Measurements from ENCODE around the gene HTR3A. TPM values are rescaled to one million over a fixed set of nuclear protein-coding genes. Genes with fewer than 3 reads are reported as not detected.

Gene HTR3A
- polyA plus RNA-seq, 1 donor (not counting 4 experiments of a cell fraction or from before 2014, with no cell fraction given), result not detected

DNA sequence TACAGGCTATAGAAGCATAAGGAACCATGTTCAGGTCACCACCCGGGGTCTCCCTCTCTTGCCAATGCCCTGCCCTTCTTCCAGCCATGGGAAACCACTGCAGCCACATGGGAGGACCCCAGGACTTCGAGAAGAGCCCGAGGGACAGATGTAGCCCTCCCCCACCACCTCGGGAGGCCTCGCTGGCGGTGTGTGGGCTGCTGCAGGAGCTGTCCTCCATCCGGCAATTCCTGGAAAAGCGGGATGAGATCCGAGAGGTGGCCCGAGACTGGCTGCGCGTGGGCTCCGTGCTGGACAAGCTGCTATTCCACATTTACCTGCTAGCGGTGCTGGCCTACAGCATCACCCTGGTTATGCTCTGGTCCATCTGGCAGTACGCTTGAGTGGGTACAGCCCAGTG, 14.5 kb downstream of the HTR3A start:
- no peak overlapping the region for H3K9ac ChIP-seq (ENCODE audit: control insufficient read depth, extremely low read depth, insufficient read depth, low read length)
- DNase-seq (ENCODE audit: low read depth, low spot score), result no peak
- H4K20me1 ChIP-seq (ENCODE audit: control insufficient read depth, extremely low read depth, insufficient read depth, low read length), result no peaks in the 10 kb centered on the region
- no peaks in the 10 kb centered on the region for H3K36me3 ChIP-seq (ENCODE audit: control insufficient read depth in 2 of 2, extremely low read depth in 1 of 2, insufficient read depth in 2 of 2, low read length in 2 of 2)
- no peaks in the 10 kb centered on the region for H3K27me3 ChIP-seq (ENCODE audit: control insufficient read depth, extremely low read depth, insufficient read depth, low read length)
- dilution Hi-C loops (cut with MboI; ENCODE audit: extremely low pct_ligation_motif_present, low sequenced_read_pairs), result no loop called here
- TF ChIP-seq EZH2 (IDR thresholded peaks at IDR 0.05; ENCODE audit: low read length), result no peak
- TF ChIP-seq, protein P1, sequence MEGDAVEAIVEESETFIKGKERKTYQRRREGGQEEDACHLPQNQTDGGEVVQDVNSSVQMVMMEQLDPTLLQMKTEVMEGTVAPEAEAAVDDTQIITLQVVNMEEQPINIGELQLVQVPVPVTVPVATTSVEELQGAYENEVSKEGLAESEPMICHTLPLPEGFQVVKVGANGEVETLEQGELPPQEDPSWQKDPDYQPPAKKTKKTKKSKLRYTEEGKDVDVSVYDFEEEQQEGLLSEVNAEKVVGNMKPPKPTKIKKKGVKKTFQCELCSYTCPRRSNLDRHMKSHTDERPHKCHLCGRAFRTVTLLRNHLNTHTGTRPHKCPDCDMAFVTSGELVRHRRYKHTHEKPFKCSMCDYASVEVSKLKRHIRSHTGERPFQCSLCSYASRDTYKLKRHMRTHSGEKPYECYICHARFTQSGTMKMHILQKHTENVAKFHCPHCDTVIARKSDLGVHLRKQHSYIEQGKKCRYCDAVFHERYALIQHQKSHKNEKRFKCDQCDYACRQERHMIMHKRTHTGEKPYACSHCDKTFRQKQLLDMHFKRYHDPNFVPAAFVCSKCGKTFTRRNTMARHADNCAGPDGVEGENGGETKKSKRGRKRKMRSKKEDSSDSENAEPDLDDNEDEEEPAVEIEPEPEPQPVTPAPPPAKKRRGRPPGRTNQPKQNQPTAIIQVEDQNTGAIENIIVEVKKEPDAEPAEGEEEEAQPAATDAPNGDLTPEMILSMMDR (optimal IDR thresholded peaks at IDR 0.05 in 1 of 3, IDR thresholded peaks at IDR 0.05 in 1 of 3, conservative IDR thresholded peaks at IDR 0.05 in 1 of 3; ENCODE audit: extremely low read depth in 1 of 3, insufficient read depth in 2 of 3, low read length in 3 of 3), result no peak
- FAIRE-seq, result no peak
- no peak overlapping the region for H2AFZ ChIP-seq (ENCODE audit: control insufficient read depth, low read length)
- H3K79me2 ChIP-seq (ENCODE audit: control insufficient read depth, insufficient read depth, low read length), result no peaks in the 10 kb centered on the region
- H3K4me1 ChIP-seq (ENCODE audit: control insufficient read depth, extremely low read depth, insufficient read depth, low read length), result no peaks in the 10 kb centered on the region
- no peak overlapping the region for H3K4me3 ChIP-seq (ENCODE audit: control insufficient read depth in 2 of 3, extremely low read depth in 1 of 3, insufficient read depth in 2 of 3, low read depth in 1 of 3, low read length in 3 of 3)
- no peaks in the 10 kb centered on the region for H3K9me3 ChIP-seq (ENCODE audit: control insufficient read depth, low read depth, low read length)
- no peak overlapping the region for H3K27ac ChIP-seq (ENCODE audit: control insufficient read depth, insufficient read depth, low read length)
- no peaks in the 10 kb centered on the region for H3K9me1 ChIP-seq (ENCODE audit: control insufficient read depth, extremely low read depth, insufficient read depth, low read length)
- H3K4me2 ChIP-seq (ENCODE audit: control insufficient read depth, extremely low read depth, insufficient read depth, low read depth, low read length), result no peak overlapping the region

- Histone ChIP-seq H3K27me3 (ENCODE audit: control insufficient read depth, extremely low read depth, insufficient read depth, low read length) (no peaks in the 10 kb centered on the region), H3K4me3 (ENCODE audit: control insufficient read depth in 2 of 3, extremely low read depth in 1 of 3, insufficient read depth in 2 of 3, low read depth in 1 of 3, low read length in 3 of 3) (no peak overlapping the region), H3K4me1 (ENCODE audit: control insufficient read depth, extremely low read depth, insufficient read depth, low read length) (no peaks in the 10 kb centered on the region), H2AFZ (ENCODE audit: control insufficient read depth, low read length) (no peak overlapping the region), H3K27ac (ENCODE audit: control insufficient read depth, insufficient read depth, low read length) (no peak overlapping the region), H3K79me2 (ENCODE audit: control insufficient read depth, insufficient read depth, low read length) (no peaks in the 10 kb centered on the region), H3K36me3 (ENCODE audit: control insufficient read depth in 2 of 2, extremely low read depth in 1 of 2, insufficient read depth in 2 of 2, low read length in 2 of 2) (no peaks in the 10 kb centered on the region), H3K9ac (ENCODE audit: control insufficient read depth, extremely low read depth, insufficient read depth, low read length) (no peak overlapping the region), H3K9me1 (ENCODE audit: control insufficient read depth, extremely low read depth, insufficient read depth, low read length) (no peaks in the 10 kb centered on the region), H3K4me2 (ENCODE audit: control insufficient read depth, extremely low read depth, insufficient read depth, low read depth, low read length) (no peak overlapping the region), H3K9me3 (ENCODE audit: control insufficient read depth, low read depth, low read length) (no peaks in the 10 kb centered on the region), H4K20me1 (ENCODE audit: control insufficient read depth, extremely low read depth, insufficient read depth, low read length) (no peaks in the 10 kb centered on the region)
- FAIRE-seq (no peak), DNase-seq (ENCODE audit: low read depth, low spot score) (no peak)
- dilution Hi-C loops (cut with MboI; ENCODE audit: extremely low pct_ligation_motif_present, low sequenced_read_pairs), result no loop called here
- no peak for TF ChIP-seq EZH2 (IDR thresholded peaks at IDR 0.05; ENCODE audit: low read length)
- TF ChIP-seq, protein P1 (optimal IDR thresholded peaks at IDR 0.05 in 1 of 3, IDR thresholded peaks at IDR 0.05 in 1 of 3, conservative IDR thresholded peaks at IDR 0.05 in 1 of 3; ENCODE audit: extremely low read depth in 1 of 3, insufficient read depth in 2 of 3, low read length in 3 of 3), result no peak
Observed at GRCh38 chr11:113989916-113990315, 15.0 kb downstream of the HTR3A start.
